Mesendoderm (in vitro differentiated cells): Measurements from ENCODE around the gene DHPS. TPM values are rescaled to one million over a fixed set of nuclear protein-coding genes. Genes with fewer than 3 reads are reported as not detected.

Experiments used
- DNase-seq: peaks from one replicate; pipeline ENCODE4 v3.0.0; 2013
- H2AK5ac ChIP-seq: 2 replicates; pipeline ENCODE4 v1.6.1; 2013; ENCODE audit warnings: low read length, inconsistent platforms
- H2BK120ac ChIP-seq: 2 replicates; pipeline ENCODE4 v1.6.1; 2013; ENCODE audit warnings: low read depth, mild to moderate bottlenecking, low read length, moderate library complexity, mixed read lengths
- H2BK15ac ChIP-seq: replicated peaks from 2 replicates; pipeline ENCODE4 v1.6.1; 2013; ENCODE audit warnings: low read depth, mild to moderate bottlenecking, moderate library complexity
- H2BK5ac ChIP-seq: 2 replicates; pipeline ENCODE4 v1.6.1; 2013; ENCODE audit warnings: low read length, inconsistent platforms
- H3K18ac ChIP-seq: 2 replicates; pipeline ENCODE4 v1.6.1; 2013; ENCODE audit warnings: mild to moderate bottlenecking, low read length, mixed read lengths
- H3K23ac ChIP-seq: one replicate; pipeline ENCODE4 v1.6.1; 2013; ENCODE audit warnings: low read length
- H3K27ac ChIP-seq: 2 replicates; pipeline ENCODE4 v1.5.1; 2013; ENCODE audit warnings: low read depth, mild to moderate bottlenecking, inconsistent platforms, low read length, moderate library complexity
- H3K27me3 ChIP-seq: 2 replicates; pipeline ENCODE4 v1.6.1; 2013; ENCODE audit warnings: low read length, control low read depth, mild to moderate bottlenecking, inconsistent platforms; ENCODE audit not compliant: insufficient read depth, poor library complexity
- H3K36me3 ChIP-seq: 2 replicates; pipeline ENCODE4 v1.6.1; 2013; ENCODE audit warnings: low read length, inconsistent platforms; ENCODE audit not compliant: control insufficient read depth, insufficient read depth
- H3K4ac ChIP-seq: one replicate; pipeline ENCODE4 v1.6.1; 2013; ENCODE audit warnings: low read depth, mild to moderate bottlenecking, low read length, moderate library complexity
- H3K4me1 ChIP-seq: 2 replicates; pipeline ENCODE4 v1.6.1; 2013; ENCODE audit warnings: low read depth, low read length, inconsistent platforms; ENCODE audit not compliant: control insufficient read depth
- H3K4me2 ChIP-seq: 2 replicates; pipeline ENCODE4 v1.6.1; 2013; ENCODE audit warnings: low read length
- H3K4me3 ChIP-seq: 2 replicates; pipeline ENCODE4 v1.5.1; 2013; ENCODE audit warnings: mild to moderate bottlenecking, low read length
- H3K56ac ChIP-seq: one replicate; pipeline ENCODE4 v1.6.1; 2013; ENCODE audit warnings: low read length
- H3K79me1 ChIP-seq: 2 replicates; pipeline ENCODE4 v1.6.1; 2013; ENCODE audit warnings: low read length, inconsistent platforms
- H3K79me2 ChIP-seq: 2 replicates; pipeline ENCODE4 v1.6.1; 2013; ENCODE audit warnings: mild to moderate bottlenecking, low read length; ENCODE audit not compliant: control insufficient read depth, insufficient read depth
- H3K9ac ChIP-seq: 2 replicates; pipeline ENCODE4 v1.6.1; 2013; ENCODE audit warnings: low read length, inconsistent platforms
- H4K5ac ChIP-seq: one replicate; pipeline ENCODE4 v1.6.1; 2013; ENCODE audit warnings: low read length
- H4K8ac ChIP-seq: one replicate; pipeline ENCODE4 v1.6.1; 2013; ENCODE audit warnings: low read depth, mild to moderate bottlenecking, control low read depth, low read length, moderate library complexity
- WGBS: extraction: QIAGEN DNeasy Blood & Tissue Kit; methylation state at CpG from one replicate; pipeline ENCODE4 v1.1.7; 2013; ENCODE audit warnings: low lambda C conversion rate, missing lambda C conversion rate; ENCODE audit not compliant: insufficient coverage; ENCODE audit errors: extremely low coverage; 5-methylcytosine and 5-hydroxymethylcytosine counted together
- polyA plus RNA-seq, 2 experiments: library from polyadenylated mRNA; stranded (reverse); fragments of 200-250 nt; gene quantifications; one replicate each; pipeline ENCODE4 v1.2.3, GENCODE V29; 2013

Gene DHPS
- 55.1 TPM for polyA plus RNA-seq (2013, experiment 1 of 2)
- polyA plus RNA-seq (2013, experiment 2 of 2): 50.3 TPM

DNA sequence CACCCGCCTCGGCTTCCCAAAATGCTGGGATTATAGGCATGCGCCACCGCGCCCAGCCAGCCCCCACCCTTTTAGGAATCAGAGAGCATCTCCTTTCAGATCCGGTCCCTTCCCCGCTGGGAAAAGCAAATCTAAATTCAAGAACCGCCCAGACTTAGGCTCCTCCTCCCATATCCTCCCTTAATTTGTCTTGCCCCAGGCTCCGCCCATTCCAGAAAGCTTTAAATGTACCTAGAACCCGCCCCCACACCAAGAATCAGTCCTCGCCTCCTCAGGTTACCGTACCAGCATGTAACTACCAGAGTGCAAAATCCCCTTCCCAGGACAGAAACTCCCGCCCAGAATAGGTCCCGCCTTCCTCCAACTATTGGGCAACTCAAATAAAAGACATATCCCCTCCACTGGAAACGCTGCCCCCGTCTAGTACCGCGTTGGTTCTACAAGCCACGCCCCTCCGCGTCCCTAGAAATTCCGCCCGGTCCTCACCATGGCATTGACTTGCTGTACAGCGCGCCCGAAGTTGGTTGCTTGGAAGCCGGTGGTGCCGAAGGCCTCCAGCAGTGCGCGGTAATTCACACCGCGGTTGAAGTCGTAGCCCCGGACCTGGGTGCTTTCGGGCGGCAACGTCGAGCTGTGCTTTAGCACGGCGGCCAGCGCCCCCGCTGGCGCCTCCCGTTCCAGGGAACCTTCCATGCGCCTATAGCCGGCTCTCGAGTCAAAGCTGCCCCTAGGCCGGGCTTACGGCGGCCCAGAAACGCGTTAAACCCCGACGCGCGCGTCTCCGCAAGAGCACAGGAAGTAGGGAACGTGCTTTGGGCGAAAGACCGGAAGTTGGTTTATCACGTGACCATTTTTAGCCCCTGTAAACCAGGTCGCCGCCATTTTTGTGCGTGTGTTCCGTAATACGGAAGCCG lies at the start of gene DHPS:
DHPS (minus strand) TSS at position 807 of the 914 bp plus-strand sequence; CDS start at position 693, 114 bp downstream.
- Histone ChIP-seq H3K9ac (peak within 1 kb of the TSS; percentile 99), H2BK5ac (peak within 1 kb of the TSS; percentile 69), H2BK15ac (no peak within 1 kb of the TSS), H2BK120ac (no peak within 1 kb of the TSS), H3K56ac (peak within 1 kb of the TSS; percentile 99), H3K27ac (peak within 1 kb of the TSS; percentile 97), H3K27me3 (no peaks in the 10 kb centered on the region), H3K23ac (peak within 1 kb of the TSS; percentile 94), H3K4ac (peak within 1 kb of the TSS; percentile 87), H3K4me2 (peak within 1 kb of the TSS; percentile 42), H3K4me3 (peak within 1 kb of the TSS; percentile 97), H3K79me2 (peaks cover 5% of the 10 kb centered on the region), H4K5ac (no peak within 1 kb of the TSS), H3K18ac (peak within 1 kb of the TSS; percentile 81), H4K8ac (no peak within 1 kb of the TSS), H3K36me3 (peaks cover 6% of the 10 kb centered on the region), H3K4me1 (no peaks in the 10 kb centered on the region), H2AK5ac (no peak within 1 kb of the TSS), H3K79me1 (peaks cover 5% of the 10 kb centered on the region)
- DNase-seq: peak; percentile 100
- WGBS: no CpG with 5 or more reads among the region's 68 CpGs

DNA sequence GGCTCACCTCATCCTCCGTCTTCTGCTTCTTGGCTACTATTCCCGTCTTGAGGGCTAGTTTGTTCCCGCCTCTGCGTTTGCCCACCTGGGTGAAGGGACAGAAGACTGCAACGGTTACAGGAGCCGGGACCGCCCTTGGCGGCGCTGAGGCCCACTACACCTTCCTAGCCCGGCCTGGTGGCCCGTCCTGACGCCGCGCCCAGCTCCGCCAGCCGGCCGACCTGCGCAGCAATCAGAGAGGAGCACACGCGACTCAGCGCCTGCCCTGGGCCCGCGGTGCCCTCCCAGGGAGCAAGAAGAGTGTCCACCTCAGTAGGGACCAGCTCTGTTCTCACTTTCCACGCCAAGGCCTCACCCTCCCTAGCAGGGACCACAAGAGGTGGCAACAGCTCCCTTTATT lies 49.7 kb upstream of the DHPS start:
- Histone ChIP-seq H2AK5ac (no peak overlapping the region), H3K4me3 (no peak overlapping the region), H3K27ac (no peak overlapping the region), H3K36me3 (peaks cover 14% of the 10 kb centered on the region), H2BK5ac (no peak overlapping the region), H2BK15ac (no peak overlapping the region), H4K8ac (no peak overlapping the region), H3K27me3 (no peaks in the 10 kb centered on the region), H3K4me1 (peaks cover 5% of the 10 kb centered on the region), H3K23ac (no peak overlapping the region), H4K5ac (no peak overlapping the region), H3K4me2 (no peak overlapping the region), H3K4ac (no peak overlapping the region), H3K9ac (peak overlapping the region; percentile 19), H3K79me1 (peaks cover 18% of the 10 kb centered on the region), H3K56ac (no peak overlapping the region), H3K79me2 (peaks cover 36% of the 10 kb centered on the region), H2BK120ac (no peak overlapping the region), H3K18ac (no peak overlapping the region)
- WGBS: no CpG with 5 or more reads among the region's 24 CpGs
- no peak for DNase-seq

DNA sequence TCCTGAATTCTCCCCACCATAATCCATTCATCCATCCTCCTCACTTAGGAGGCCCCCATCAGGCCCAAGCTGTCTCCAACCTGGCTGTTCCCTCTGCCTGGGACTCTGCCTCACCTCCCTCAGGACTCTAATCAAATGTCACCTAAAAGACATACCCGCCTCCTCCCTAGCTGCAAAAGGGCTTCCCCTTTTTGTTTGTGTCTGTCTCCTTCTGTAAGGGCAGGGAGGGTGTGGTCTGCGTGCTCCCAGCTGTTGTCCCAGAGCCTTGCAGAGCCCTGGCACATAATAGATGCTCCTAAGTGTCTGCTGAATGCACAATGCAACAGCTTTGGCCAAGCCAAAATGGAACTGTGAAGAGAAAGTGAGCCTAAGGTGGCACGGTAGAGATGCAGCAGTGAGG lies 48.4 kb upstream of the DHPS start:
- Histone ChIP-seq H3K4ac (no peak overlapping the region), H3K23ac (no peak overlapping the region), H3K27ac (no peak overlapping the region), H3K56ac (no peak overlapping the region), H3K18ac (no peak overlapping the region), H4K8ac (no peak overlapping the region), H2AK5ac (no peak overlapping the region), H3K4me2 (no peak overlapping the region), H3K36me3 (peaks cover 14% of the 10 kb centered on the region), H2BK120ac (no peak overlapping the region), H3K4me3 (no peak overlapping the region), H3K27me3 (no peaks in the 10 kb centered on the region), H3K79me2 (peaks cover 36% of the 10 kb centered on the region), H2BK15ac (no peak overlapping the region), H3K9ac (no peak overlapping the region), H3K4me1 (peaks cover 5% of the 10 kb centered on the region), H3K79me1 (peaks cover 18% of the 10 kb centered on the region), H4K5ac (no peak overlapping the region), H2BK5ac (no peak overlapping the region)
- WGBS: no CpG with 5 or more reads among the region's 3 CpGs
- no peak for DNase-seq

DNA sequence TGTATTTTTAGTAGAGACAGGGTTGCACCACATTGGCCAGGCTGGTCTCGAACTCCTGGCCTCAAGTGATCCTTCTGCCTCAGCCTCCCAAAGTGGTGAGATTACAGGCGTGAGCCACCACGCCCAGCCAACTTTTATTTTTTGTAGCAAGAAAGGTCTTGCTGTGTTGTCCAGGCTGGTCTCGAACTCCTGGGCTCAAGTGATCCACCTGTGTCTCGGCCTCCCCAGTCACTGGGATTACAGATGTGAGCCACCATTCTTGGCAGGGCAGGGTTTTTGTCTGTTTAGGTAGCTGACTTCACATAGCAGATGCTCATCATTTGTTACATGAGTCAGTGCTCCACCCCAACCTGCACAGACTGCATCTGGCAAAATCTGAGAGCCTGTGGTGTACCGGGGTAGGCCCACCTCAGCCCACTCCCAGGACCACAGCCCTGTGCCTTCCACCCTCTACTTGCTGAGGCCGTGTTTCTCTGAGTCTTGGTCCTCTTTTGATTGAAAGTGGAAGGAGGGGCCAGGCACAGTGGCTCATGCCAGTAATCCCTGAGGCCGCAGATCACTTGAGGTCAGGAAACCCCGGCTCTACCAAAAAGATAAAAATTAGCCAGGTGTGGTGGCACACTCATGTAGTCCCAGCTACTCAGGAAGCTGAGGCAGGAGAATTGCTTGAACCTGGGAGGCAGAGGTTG lies 46.2 kb upstream of the DHPS start:
- Histone ChIP-seq H2BK120ac (no peak overlapping the region), H2AK5ac (no peak overlapping the region), H4K8ac (no peak overlapping the region), H3K27me3 (no peaks in the 10 kb centered on the region), H2BK5ac (no peak overlapping the region), H3K4me3 (no peak overlapping the region), H3K9ac (no peak overlapping the region), H3K4me1 (peaks cover 2% of the 10 kb centered on the region), H3K4me2 (no peak overlapping the region), H4K5ac (no peak overlapping the region), H2BK15ac (no peak overlapping the region), H3K23ac (no peak overlapping the region), H3K18ac (no peak overlapping the region), H3K56ac (no peak overlapping the region), H3K4ac (no peak overlapping the region), H3K36me3 (peaks cover 14% of the 10 kb centered on the region), H3K27ac (no peak overlapping the region), H3K79me2 (peaks cover 28% of the 10 kb centered on the region), H3K79me1 (peaks cover 15% of the 10 kb centered on the region)
- WGBS: no CpG with 5 or more reads among the region's 9 CpGs
- DNase-seq: no peak

DNA sequence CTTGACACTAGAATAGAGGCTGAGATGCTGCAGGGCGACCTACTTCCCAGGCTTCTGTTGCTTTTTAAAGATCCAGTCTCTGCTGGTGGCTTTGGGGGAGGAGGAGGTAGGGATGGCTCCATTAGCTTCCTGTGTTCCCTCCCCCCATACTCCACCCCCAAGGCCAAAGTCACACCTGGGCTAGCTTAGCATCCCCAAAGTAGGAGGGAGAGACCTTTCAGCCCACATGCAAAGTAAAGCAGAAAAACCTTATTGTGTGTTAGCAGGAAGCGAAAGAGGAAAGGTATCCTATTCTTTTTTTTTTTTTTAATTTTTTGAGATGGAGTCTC lies 45.3 kb upstream of the DHPS start:
- Histone ChIP-seq H3K18ac (no peak overlapping the region), H3K4me3 (no peak overlapping the region), H4K8ac (no peak overlapping the region), H3K36me3 (peaks cover 12% of the 10 kb centered on the region), H3K23ac (no peak overlapping the region), H4K5ac (no peak overlapping the region), H3K79me1 (peaks cover 12% of the 10 kb centered on the region), H3K56ac (no peak overlapping the region), H2BK5ac (no peak overlapping the region), H3K27me3 (no peaks in the 10 kb centered on the region), H3K4me1 (no peaks in the 10 kb centered on the region), H2BK120ac (no peak overlapping the region), H3K79me2 (peaks cover 23% of the 10 kb centered on the region), H3K4me2 (no peak overlapping the region), H2AK5ac (no peak overlapping the region), H3K27ac (peak overlapping the region; percentile 17), H3K4ac (no peak overlapping the region), H2BK15ac (no peak overlapping the region), H3K9ac (no peak overlapping the region)
- DNase-seq: peak; percentile 45
- WGBS: no CpG with 5 or more reads among the region's 2 CpGs
